IMR-90 (cell line): Measurements from ENCODE around the gene RBBP8NL. TPM values are rescaled to one million over a fixed set of nuclear protein-coding genes. Genes with fewer than 3 reads are reported as not detected.

Source experiments
- ATAC-seq: fragments of 200-7000 bp; cut with Tn5 transposase; 2 replicates; pipeline ENCODE4 v1.9.1; 2020; ENCODE audit warnings: low read depth, mild to moderate bottlenecking, moderate library complexity
- BruUV-seq: library from RNA; stranded (reverse); fragments of 400-500 nt; replicated peaks from 2 replicates; lab custom pipeline; 2021; lab: Mats Ljungman, UMichigan
- CTCF ChIA-PET: fragments of 300-600 bp; formaldehyde crosslinking; extraction: SDS; loops from one replicate; lab custom pipeline; 2021; ENCODE audit warnings: antibody characterized with exemption; lab: Yijun Ruan, JAX
- POLR2A ChIA-PET: fragments of 300-600 bp; sonication (Branson Sonifier 250); formaldehyde crosslinking; loops from one replicate; lab custom pipeline; 2022; ENCODE audit warnings: antibody characterized with exemption; ENCODE audit not compliant: unreplicated experiment; lab: Charles Lee
- DNase-seq: peaks from one replicate; pipeline ENCODE4 v3.0.0; 2013
- H2AFZ ChIP-seq: replicated peaks from 2 replicates; pipeline ENCODE3; 2013; ENCODE audit warnings: low read length, mild to moderate bottlenecking; ENCODE audit not compliant: poor library complexity
- H2AK5ac ChIP-seq: 2 replicates; pipeline ENCODE4 v1.6.1; 2013; ENCODE audit warnings: low read depth, low read length, inconsistent platforms
- H2AK9ac ChIP-seq: replicated peaks from 2 replicates; pipeline ENCODE3; 2013; ENCODE audit warnings: mild to moderate bottlenecking, low read depth, low read length, moderate library complexity; ENCODE audit not compliant: poor library complexity
- H2BK120ac ChIP-seq: 2 replicates; pipeline ENCODE4 v1.6.1; 2013; ENCODE audit warnings: low read depth, low read length, inconsistent platforms
- H2BK15ac ChIP-seq: 3 replicates; pipeline ENCODE4 v1.6.1; 2013; ENCODE audit warnings: low read depth, low read length, inconsistent platforms
- H2BK20ac ChIP-seq: 2 replicates; pipeline ENCODE4 v1.6.1; 2013; ENCODE audit warnings: low read depth, mild to moderate bottlenecking, inconsistent platforms, low read length, moderate library complexity
- H2BK5ac ChIP-seq: 2 replicates; pipeline ENCODE4 v1.6.1; 2013; ENCODE audit warnings: mild to moderate bottlenecking, low read depth, low read length, inconsistent platforms; ENCODE audit not compliant: poor library complexity, severe bottlenecking
- H3K14ac ChIP-seq: replicated peaks from 2 replicates; pipeline ENCODE4 v1.6.1; 2013; ENCODE audit warnings: low read depth, low read length, inconsistent platforms
- H3K18ac ChIP-seq: 2 replicates; pipeline ENCODE4 v1.6.1; 2013; ENCODE audit warnings: low read depth, low read length, control low read depth
- H3K23ac ChIP-seq: 2 replicates; pipeline ENCODE4 v1.6.1; 2013; ENCODE audit warnings: low read depth, low read length, inconsistent platforms
- H3K27ac ChIP-seq: 2 replicates; pipeline ENCODE4 v1.5.1; 2013; ENCODE audit warnings: mild to moderate bottlenecking, control low read depth, low read length; ENCODE audit not compliant: insufficient read depth
- H3K27me3 ChIP-seq: 2 replicates; pipeline ENCODE4 v1.6.1; 2013; ENCODE audit warnings: low read length; ENCODE audit not compliant: control insufficient read depth, insufficient read depth
- H3K36me3 ChIP-seq: 2 replicates; pipeline ENCODE4 v1.6.1; 2013; ENCODE audit warnings: low read length, mixed read lengths; ENCODE audit not compliant: control insufficient read depth, insufficient read depth
- H3K4ac ChIP-seq: 2 replicates; pipeline ENCODE4 v1.6.1; 2013; ENCODE audit warnings: low read depth, low read length, inconsistent platforms
- H3K4me1 ChIP-seq: 2 replicates; pipeline ENCODE4 v1.6.1; 2013; ENCODE audit warnings: low read length, mixed read lengths; ENCODE audit not compliant: control insufficient read depth, insufficient read depth
- H3K4me2 ChIP-seq: 2 replicates; pipeline ENCODE4 v1.6.1; 2013; ENCODE audit warnings: low read depth, mild to moderate bottlenecking, control low read depth, low read length, moderate library complexity
- H3K4me3 ChIP-seq: 2 replicates; pipeline ENCODE4 v1.5.1; 2013; ENCODE audit warnings: low read depth, mild to moderate bottlenecking, control low read depth, low read length, moderate library complexity; ENCODE audit not compliant: insufficient read depth
- H3K56ac ChIP-seq: 2 replicates; pipeline ENCODE4 v1.6.1; 2013; ENCODE audit warnings: low read length, inconsistent platforms; ENCODE audit not compliant: insufficient read depth; ENCODE audit errors: extremely low read depth
- H3K79me1 ChIP-seq, 2 experiments: 2 replicates each; pipeline ENCODE4 v1.6.1; 2013; ENCODE audit warnings: low read length in 2 of 2, inconsistent platforms in 1 of 2, low read depth in 1 of 2
- H3K9ac ChIP-seq: 2 replicates; pipeline ENCODE4 v1.6.1; 2013; ENCODE audit warnings: low read depth, low read length, control low read depth
- H3K9me1 ChIP-seq: 2 replicates; pipeline ENCODE4 v1.6.1; 2013; ENCODE audit warnings: low read length, inconsistent platforms; ENCODE audit not compliant: insufficient read depth
- H3K9me3 ChIP-seq: 2 replicates; pipeline ENCODE4 v1.6.1; 2013; ENCODE audit warnings: low read length; ENCODE audit not compliant: control insufficient read depth, insufficient read depth
- H4K20me1 ChIP-seq: 2 replicates; pipeline ENCODE4 v1.6.1; 2013; ENCODE audit warnings: low read length, inconsistent platforms; ENCODE audit not compliant: insufficient read depth
- H4K5ac ChIP-seq: 2 replicates; pipeline ENCODE4 v1.6.1; 2013; ENCODE audit warnings: mild to moderate bottlenecking, low read depth, low read length, control low read depth
- H4K8ac ChIP-seq, 2 experiments: 2 replicates each; pipeline ENCODE4 v1.6.1; 2013; ENCODE audit warnings: low read depth in 2 of 2, low read length in 2 of 2, control low read depth in 1 of 2, inconsistent platforms in 1 of 2
- H4K91ac ChIP-seq: 2 replicates; pipeline ENCODE4 v1.6.1; 2013; ENCODE audit warnings: low read depth, low read length, inconsistent platforms; ENCODE audit not compliant: insufficient read depth
- POLR2A ChIP-seq: IDR thresholded peaks from 2 replicates; pipeline ENCODE4 v1.6.1; 2012; ENCODE audit warnings: mild to moderate bottlenecking, low read depth, low read length
- WGBS, 2 experiments: methylation state at CpG; one replicate each; pipeline versions ENCODE4 v1.1.5 to v1.1.7; 2013; ENCODE audit warnings: missing lambda C conversion rate in 2 of 2; ENCODE audit not compliant: insufficient read length in 1 of 2; ENCODE audit errors: extremely low coverage in 2 of 2; 5-methylcytosine and 5-hydroxymethylcytosine counted together
- dilution Hi-C: fragments of 300-500 bp; cut with HindIII; formaldehyde crosslinking; loops from one replicate; pipeline ENCODE4 v1.14.3; 2018; ENCODE audit warnings: low sequenced_read_pairs; ENCODE audit not compliant: unreplicated experiment
- in situ Hi-C: fragments of 300-500 bp; cut with MboI; formaldehyde crosslinking; loops from 3 replicates; pipeline ENCODE4 v1.14.3; 2019; ENCODE audit warnings: low sequenced_read_pairs, inconsistent platforms, mixed read lengths
- intact Hi-C: fragments of 100-400 bp; cut with micrococcal nuclease; formaldehyde crosslinking; loops from 2 replicates; pipeline ENCODE4 v1.10.0; 2022
- polyA plus RNA-seq, 3 experiments: library from polyadenylated mRNA; depleted of rRNA; stranded (reverse); fragments of >200 nt; gene quantifications; 2 replicates each; pipeline ENCODE4 v1.2.3, GENCODE V29; 2012; ENCODE audit warnings: low replicate concordance in 1 of 3
- total RNA-seq: library from RNA; depleted of rRNA; stranded (reverse); fragments of >200 nt; gene quantifications from 2 replicates; pipeline ENCODE4 v1.2.3, GENCODE V29; 2012

The RBBP8NL gene
- total and polyA plus RNA-seq, 2 of the 4 experiments (the other 2 are of a cell fraction), result not detected

DNA sequence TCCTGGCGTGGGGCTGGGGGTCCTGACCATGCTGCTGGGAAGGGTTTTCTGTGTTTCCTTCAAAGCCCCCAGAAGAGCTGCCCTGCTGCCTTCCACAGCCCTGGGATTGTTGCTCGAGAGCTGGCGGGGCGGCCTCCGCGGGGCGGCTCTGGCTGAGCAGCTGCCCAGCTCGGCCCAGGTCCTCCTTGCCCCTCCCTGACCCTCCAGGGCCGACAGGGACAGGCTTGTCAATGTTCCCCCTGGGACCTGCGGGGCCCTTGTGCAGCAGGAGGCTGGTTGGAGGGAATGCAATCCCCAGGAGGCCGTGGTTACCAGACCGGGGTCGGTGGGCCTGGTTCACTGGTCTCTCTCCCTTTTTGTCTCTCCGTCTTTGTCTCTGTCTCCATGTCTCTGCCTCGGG lies 28.6 kb upstream of the RBBP8NL start:
- Histone ChIP-seq H2BK120ac (no peak overlapping the region), H2BK20ac (no peak overlapping the region), H2AK5ac (no peak overlapping the region), H3K4me1 (no peaks in the 10 kb centered on the region), H4K5ac (no peak overlapping the region), H3K56ac (no peak overlapping the region), H2BK15ac (no peak overlapping the region), H3K4me2 (no peak overlapping the region), H2AK9ac (no peak overlapping the region), H3K23ac (no peak overlapping the region), H3K9ac (no peak overlapping the region), H3K4me3 (no peak overlapping the region), H2AFZ (no peak overlapping the region), H3K9me3 (no peaks in the 10 kb centered on the region), H4K91ac (no peak overlapping the region), H4K8ac (no peak overlapping the region), H3K18ac (no peak overlapping the region), H2BK5ac (no peak overlapping the region), H3K27ac (no peak overlapping the region), H3K14ac (no peak overlapping the region), H3K36me3 (no peaks in the 10 kb centered on the region), H3K79me1 (no peaks in the 10 kb centered on the region), H3K9me1 (no peaks in the 10 kb centered on the region), H3K4ac (no peak overlapping the region), H4K20me1 (no peaks in the 10 kb centered on the region), H3K27me3 (peaks cover 66% of the 10 kb centered on the region)
- no TSS peak for BruUV-seq
- intact Hi-C loops (no loop called here), in situ Hi-C loops (no loop called here), dilution Hi-C loops (no loop called here)
- ATAC-seq (no peak), DNase-seq (no peak)
- no peak for TF ChIP-seq POLR2A
- POLR2A ChIA-PET, result no interaction called here
- WGBS, 2 experiments, result 23% methylated on average over 4 of the region's 15 CpGs; no CpG with 5 or more reads in 1 of the 2 experiments
- CTCF ChIA-PET, result no interaction called here
